Embryonic facial prominence (tissue), 1 donor: ENCODE data around the gene ADAM10.

Experiments
- DNase-seq: peaks from one replicate; pipeline ENCODE4 v3.0.0-alpha.2; 2016; ENCODE audit errors: extremely low spot score

The ADAM10 gene

GRCh38 chr15:58717357-58717756 lies 32.1 kb downstream of the ADAM10 start:
- DNase-seq, result no peak

- DNase-seq, result no peak
These were observed 33.5 kb downstream of the ADAM10 start for GRCh38 chr15:58716027-58716426.

- no peak for DNase-seq
These were observed 34.1 kb downstream of the ADAM10 start for GRCh38 chr15:58715266-58715917.

- no peak for DNase-seq
These were observed 38.8 kb downstream of the ADAM10 start for GRCh38 chr15:58710701-58711100.

- no peak for DNase-seq
These were observed 42.1 kb downstream of the ADAM10 start for GRCh38 chr15:58707397-58707796.

GRCh38 chr15:58705105-58705504 lies 44.4 kb downstream of the ADAM10 start:
- no peak for DNase-seq

- no peak for DNase-seq
These were observed 45.2 kb downstream of the ADAM10 start for GRCh38 chr15:58704155-58704865.

- DNase-seq, result no peak
These were observed 45.9 kb downstream of the ADAM10 start for GRCh38 chr15:58703610-58704009.

- DNase-seq, result no peak
These were observed 47.3 kb downstream of the ADAM10 start for GRCh38 chr15:58702233-58702632.

- DNase-seq, result no peak
These were observed 48.1 kb downstream of the ADAM10 start for GRCh38 chr15:58701376-58701775.

GRCh38 chr15:58699769-58700168 lies 49.7 kb downstream of the ADAM10 start:
- DNase-seq, result no peak

GRCh38 chr15:58698887-58699641 lies 50.4 kb downstream of the ADAM10 start:
- no peak for DNase-seq

- DNase-seq, result no peak
These were observed 52.3 kb downstream of the ADAM10 start for GRCh38 chr15:58697220-58697619.

- DNase-seq, result no peak
These were observed 52.8 kb downstream of the ADAM10 start for GRCh38 chr15:58696738-58697137.

- DNase-seq, result no peak
These were observed 54.7 kb downstream of the ADAM10 start for GRCh38 chr15:58694641-58695398.

GRCh38 chr15:58690703-58691102 lies 58.8 kb downstream of the ADAM10 start:
- no peak for DNase-seq

- DNase-seq, result no peak
These were observed 59.9 kb downstream of the ADAM10 start for GRCh38 chr15:58689646-58690045.

- no peak for DNase-seq
These were observed 63.2 kb downstream of the ADAM10 start for GRCh38 chr15:58686286-58686685.

GRCh38 chr15:58684751-58685150 lies 64.8 kb downstream of the ADAM10 start:
- no peak for DNase-seq

- no peak for DNase-seq
These were observed 65.3 kb downstream of the ADAM10 start for GRCh38 chr15:58684036-58684710.

GRCh38 chr15:58682234-58682633 lies 67.3 kb downstream of the ADAM10 start:
- DNase-seq, result no peak
